SK-N-MC (cell line): Measurements from ENCODE around the gene EPDR1.

Source experiments
- EZH2 ChIP-seq: fragments of 200-600 bp; sonication (generic); IDR thresholded peaks from one replicate; pipeline ENCODE4 v1.6.1; 2017; ENCODE audit warnings: antibody characterized with exemption
- FOXP2 ChIP-seq: optimal IDR thresholded peaks from 2 replicates; pipeline ENCODE3; 2011; ENCODE audit warnings: mild to moderate bottlenecking, moderate library complexity; ENCODE audit not compliant: insufficient read depth; ENCODE audit errors: extremely low read length, control extremely low read depth
- POLR2AphosphoS5 ChIP-seq: IDR thresholded peaks from 2 replicates; pipeline ENCODE4 v1.6.1; 2012; ENCODE audit warnings: mild to moderate bottlenecking, low read depth, low read length, borderline replicate concordance

DNA sequence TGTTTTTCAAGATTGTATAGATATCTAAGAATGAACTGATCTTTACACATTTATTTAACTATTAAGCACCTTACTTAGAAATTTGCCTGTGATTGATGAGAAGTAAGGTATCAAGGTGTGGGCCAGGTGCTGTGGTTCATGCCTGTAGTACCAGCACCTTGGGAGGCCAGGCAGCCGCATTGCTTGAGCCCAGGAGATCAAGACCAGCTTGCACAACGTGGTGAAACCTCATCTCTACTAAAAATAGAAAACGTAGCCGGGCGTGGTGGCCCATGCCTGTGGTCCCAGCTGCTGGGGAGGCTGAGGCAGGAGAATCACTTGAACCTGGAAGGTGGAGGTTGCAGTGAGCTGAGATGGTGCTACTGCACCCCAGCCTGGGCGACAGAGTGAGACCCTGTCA is 38.4 kb upstream of the EPDR1 start:
- TF ChIP-seq EZH2 (no peak), POLR2AphosphoS5 (no peak), FOXP2 (no peak)
